GF-D8 (cell line): ENCODE results near the gene NFU1.

ENCODE experiments used
- DNase-seq: peaks from one replicate; lab custom pipeline; 2025; lab: John Stamatoyannopoulos, UW

The NFU1 gene

GRCh38 chr2:69436938-69437750 lies at the start of gene NFU1:
NFU1 (minus strand) TSS chr2:69437435; CDS start chr2:69437422, 13 bp downstream.
- DNase-seq, result peak; percentile 87

GRCh38 chr2:69483696-69484095 lies 46.5 kb upstream of the NFU1 start:
- no peak for DNase-seq

GRCh38 chr2:69483024-69483423 lies 45.8 kb upstream of the NFU1 start:
- no peak for DNase-seq

- no peak for DNase-seq
Observed at GRCh38 chr2:69482471-69482870, 45.2 kb upstream of the NFU1 start.

- no peak for DNase-seq
Observed at GRCh38 chr2:69481421-69481820, 44.2 kb upstream of the NFU1 start.

GRCh38 chr2:69477627-69478026 lies 40.4 kb upstream of the NFU1 start:
- no peak for DNase-seq

- DNase-seq, result no peak
Observed at GRCh38 chr2:69474688-69475087, 37.5 kb upstream of the NFU1 start.

- no peak for DNase-seq
Observed at GRCh38 chr2:69471793-69472192, 34.6 kb upstream of the NFU1 start.

- DNase-seq, result no peak
Observed at GRCh38 chr2:69470911-69471310, 33.7 kb upstream of the NFU1 start.

GRCh38 chr2:69469784-69470183 lies 32.5 kb upstream of the NFU1 start:
- DNase-seq, result no peak

- no peak for DNase-seq
Observed at GRCh38 chr2:69469375-69469774, 32.1 kb upstream of the NFU1 start.

GRCh38 chr2:69466728-69467127 lies 29.5 kb upstream of the NFU1 start:
- DNase-seq, result no peak

- no peak for DNase-seq
Observed at GRCh38 chr2:69465513-69466456, 28.6 kb upstream of the NFU1 start.

- no peak for DNase-seq
Observed at GRCh38 chr2:69464575-69464974, 27.3 kb upstream of the NFU1 start.

- DNase-seq, result no peak
Observed at GRCh38 chr2:69462780-69463179, 25.5 kb upstream of the NFU1 start.

- DNase-seq, result no peak
Observed at GRCh38 chr2:69461404-69461803, 24.2 kb upstream of the NFU1 start.

- no peak for DNase-seq
Observed at GRCh38 chr2:69459936-69460335, 22.7 kb upstream of the NFU1 start.

- DNase-seq, result no peak
Observed at GRCh38 chr2:69456950-69457445, 19.8 kb upstream of the NFU1 start.

GRCh38 chr2:69456154-69456553 lies 18.9 kb upstream of the NFU1 start:
- no peak for DNase-seq

GRCh38 chr2:69454976-69455375 lies 17.7 kb upstream of the NFU1 start:
- no peak for DNase-seq

- DNase-seq, result no peak
Observed at GRCh38 chr2:69453475-69454129, 16.4 kb upstream of the NFU1 start.

GRCh38 chr2:69452687-69453086 lies 15.5 kb upstream of the NFU1 start:
- no peak for DNase-seq
